ENCODE measurements around the gene ITGB6.

ITGB6 gene

DNA sequence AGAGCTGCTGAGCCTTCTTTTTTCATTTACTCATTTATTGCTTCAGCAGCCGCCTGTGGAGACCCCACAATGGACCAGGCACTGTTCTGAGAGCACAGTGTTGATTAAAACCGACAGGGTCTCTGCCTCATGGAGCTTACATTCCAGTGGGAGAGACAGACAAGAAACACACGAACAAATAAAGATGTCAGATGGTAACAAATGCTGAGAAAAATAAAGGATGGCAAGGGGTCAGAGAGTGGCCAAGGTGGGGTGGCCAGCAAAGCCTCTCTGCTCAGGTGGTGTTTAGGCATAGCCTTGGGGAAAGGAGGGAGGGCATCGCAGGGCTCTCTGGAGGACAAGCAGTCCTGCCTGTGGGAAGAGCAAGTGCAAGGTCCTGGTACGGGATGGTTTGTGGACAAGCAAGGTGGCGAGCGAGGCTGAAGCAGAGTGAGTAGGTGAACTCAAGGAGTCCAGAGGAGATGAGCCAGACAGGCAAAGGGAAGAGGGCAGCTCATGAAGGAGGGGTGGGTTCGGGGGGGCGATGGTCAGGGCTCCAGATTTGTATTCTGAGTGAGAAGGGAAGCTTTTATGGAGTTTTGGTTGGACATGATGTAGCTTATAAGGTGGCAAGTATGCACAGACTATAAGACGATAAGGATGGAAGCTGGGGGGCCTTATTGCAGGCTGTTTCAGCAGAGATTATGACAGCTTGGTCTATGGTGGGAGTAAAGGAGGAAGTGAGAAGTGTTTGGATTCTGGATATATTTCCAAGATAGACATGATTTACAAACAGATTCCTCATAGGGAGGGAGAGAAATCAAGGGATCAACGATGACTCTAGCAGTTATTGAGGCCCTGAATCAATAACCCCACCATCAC is 8.8 kb upstream of the ITGB6 start:
- no peak for TF ChIP-seq ZFX (IDR thresholded peaks at IDR 0.05; ENCODE audit: borderline replicate concordance)
- TF ChIP-seq, protein P1, sequence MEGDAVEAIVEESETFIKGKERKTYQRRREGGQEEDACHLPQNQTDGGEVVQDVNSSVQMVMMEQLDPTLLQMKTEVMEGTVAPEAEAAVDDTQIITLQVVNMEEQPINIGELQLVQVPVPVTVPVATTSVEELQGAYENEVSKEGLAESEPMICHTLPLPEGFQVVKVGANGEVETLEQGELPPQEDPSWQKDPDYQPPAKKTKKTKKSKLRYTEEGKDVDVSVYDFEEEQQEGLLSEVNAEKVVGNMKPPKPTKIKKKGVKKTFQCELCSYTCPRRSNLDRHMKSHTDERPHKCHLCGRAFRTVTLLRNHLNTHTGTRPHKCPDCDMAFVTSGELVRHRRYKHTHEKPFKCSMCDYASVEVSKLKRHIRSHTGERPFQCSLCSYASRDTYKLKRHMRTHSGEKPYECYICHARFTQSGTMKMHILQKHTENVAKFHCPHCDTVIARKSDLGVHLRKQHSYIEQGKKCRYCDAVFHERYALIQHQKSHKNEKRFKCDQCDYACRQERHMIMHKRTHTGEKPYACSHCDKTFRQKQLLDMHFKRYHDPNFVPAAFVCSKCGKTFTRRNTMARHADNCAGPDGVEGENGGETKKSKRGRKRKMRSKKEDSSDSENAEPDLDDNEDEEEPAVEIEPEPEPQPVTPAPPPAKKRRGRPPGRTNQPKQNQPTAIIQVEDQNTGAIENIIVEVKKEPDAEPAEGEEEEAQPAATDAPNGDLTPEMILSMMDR (IDR thresholded peaks at IDR 0.05) = no peak
- H3K27ac ChIP-seq = no peak overlapping the region

DNA sequence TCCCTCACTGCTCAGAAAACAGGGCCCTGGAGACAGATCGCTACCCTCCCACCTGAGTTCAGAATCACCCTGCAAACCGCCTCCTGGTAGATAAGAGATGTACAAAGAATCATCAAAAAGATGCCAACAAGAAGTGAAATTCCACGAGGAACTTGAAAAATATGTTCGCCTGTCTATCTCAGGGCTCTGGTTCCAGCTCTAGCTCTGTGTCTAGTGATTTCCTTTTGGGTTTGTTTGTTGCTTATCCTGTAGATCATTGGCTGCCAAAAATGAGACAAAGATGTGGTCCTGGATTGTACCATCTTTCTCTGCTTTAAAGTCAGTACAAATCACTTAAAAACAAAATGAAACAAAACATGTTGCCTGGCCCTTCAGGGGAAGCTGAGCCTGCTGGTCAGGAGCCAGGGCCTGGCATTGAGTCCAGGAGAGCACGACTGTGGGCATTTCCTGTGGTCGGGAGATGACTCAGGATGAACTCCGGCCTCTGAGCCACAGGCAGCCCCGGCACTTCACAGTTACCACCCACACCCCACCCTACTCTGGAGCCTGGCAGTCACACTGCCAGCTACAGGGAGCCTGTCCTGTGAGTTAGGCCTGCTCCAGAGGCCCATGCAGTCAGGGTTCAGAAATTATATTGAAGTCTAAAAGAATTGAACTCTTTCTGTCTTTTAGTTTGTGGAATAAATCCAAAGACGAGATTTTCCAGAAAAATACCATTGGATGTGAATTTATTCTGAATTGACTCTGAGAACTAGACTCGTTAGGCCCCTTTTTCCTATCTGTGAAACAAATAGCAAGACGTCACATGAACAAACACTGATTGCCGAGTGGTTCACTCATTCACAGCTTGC is 8.0 kb upstream of the ITGB6 start:
- H3K27ac ChIP-seq = no peak overlapping the region
- TF ChIP-seq ZFX (IDR thresholded peaks at IDR 0.05; ENCODE audit: borderline replicate concordance) = no peak
- TF ChIP-seq, protein P1 (IDR thresholded peaks at IDR 0.05) = no peak

DNA sequence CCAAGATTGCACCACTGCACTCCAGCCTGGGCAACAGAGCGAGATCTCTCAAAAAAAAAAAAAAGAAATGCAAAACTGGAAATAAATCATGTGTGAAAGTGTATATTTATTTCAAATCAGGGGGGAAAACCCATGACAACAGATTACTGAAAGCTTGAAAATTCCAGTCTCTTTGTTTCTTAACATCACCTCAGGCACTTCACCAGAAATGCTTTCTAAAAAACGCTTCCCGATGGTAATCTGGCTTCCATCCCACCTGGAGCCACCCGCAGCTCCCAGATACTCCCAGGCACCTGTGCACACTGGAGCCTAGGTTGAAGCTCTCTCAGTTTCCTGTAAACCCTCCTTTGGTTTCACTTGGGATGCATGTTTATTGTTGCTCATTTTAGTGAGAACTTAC is 7.2 kb upstream of the ITGB6 start:
- no peak overlapping the region for H3K27ac ChIP-seq

DNA sequence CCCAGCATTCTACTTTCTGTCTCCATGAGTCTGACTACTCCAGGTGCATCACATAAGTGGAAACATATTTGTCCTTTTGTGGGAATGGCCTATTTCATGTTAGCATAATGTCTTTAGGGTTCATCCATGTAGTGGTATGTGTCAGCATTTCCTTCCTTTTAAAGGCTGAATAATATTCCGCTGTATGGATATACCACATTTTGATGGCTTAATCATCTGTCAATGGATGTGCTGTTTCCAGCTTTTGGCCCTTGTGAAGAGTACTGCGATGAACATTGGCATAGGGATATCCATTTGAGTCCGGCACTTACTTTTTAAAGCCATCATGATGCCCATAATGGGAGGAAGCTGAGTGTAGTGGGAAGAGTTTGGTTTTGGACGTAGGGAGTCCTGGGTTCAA is 6.4 kb upstream of the ITGB6 start:
- no peak overlapping the region for H3K27ac ChIP-seq
- TF ChIP-seq ZFX (IDR thresholded peaks at IDR 0.05; ENCODE audit: borderline replicate concordance) = no peak
- TF ChIP-seq, protein P1 (IDR thresholded peaks at IDR 0.05) = no peak

More for the DNA sequence above, 7.2 kb upstream of the ITGB6 start:
- no peak for TF ChIP-seq ZFX (IDR thresholded peaks at IDR 0.05; ENCODE audit: borderline replicate concordance)
- TF ChIP-seq, protein P1 (IDR thresholded peaks at IDR 0.05) = no peak

DNA sequence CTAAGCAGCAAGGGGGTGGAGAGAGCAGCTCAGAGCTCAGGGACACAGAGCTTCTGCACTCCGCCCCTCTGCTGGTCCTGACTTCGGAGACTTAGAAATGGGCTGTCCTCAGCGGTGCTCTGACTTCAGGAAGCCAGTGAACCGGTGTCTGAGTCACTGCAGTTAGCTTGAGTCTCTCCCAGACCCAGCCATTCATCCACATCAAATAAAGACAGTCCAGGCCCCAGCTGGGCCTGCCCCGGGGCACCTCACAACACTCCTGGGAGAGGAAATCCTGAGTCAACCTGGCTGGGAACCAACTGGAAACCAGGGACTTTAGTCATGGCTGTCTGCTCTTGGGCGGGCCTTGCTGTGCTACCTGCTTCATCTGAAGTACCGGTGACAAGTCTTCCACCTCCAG is 5.4 kb upstream of the ITGB6 start:
- H3K27ac ChIP-seq = no peak overlapping the region

DNA sequence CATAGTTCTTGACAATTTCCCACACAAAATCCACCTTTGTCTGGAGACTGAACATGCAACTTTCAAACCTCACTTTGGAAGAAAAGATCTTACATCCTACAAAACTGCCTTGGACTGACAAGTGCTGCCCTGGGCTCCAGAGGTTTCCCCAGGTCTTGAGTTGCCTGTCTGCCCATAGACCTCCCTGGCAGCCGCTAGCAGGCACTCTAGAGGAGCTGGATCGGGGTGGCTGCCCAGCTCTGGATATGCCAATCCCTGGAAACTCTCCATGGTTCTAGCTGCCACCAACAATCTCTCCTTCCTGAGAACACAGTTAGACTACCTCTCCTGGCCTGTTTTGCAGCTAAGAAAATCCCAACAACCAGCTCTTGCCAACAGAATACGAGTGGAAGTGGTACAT is 3.4 kb upstream of the ITGB6 start:
- TF ChIP-seq, protein P1 (IDR thresholded peaks at IDR 0.05) = no peak
- TF ChIP-seq ZFX (IDR thresholded peaks at IDR 0.05; ENCODE audit: borderline replicate concordance) = no peak
- H3K27ac ChIP-seq = no peak overlapping the region

More for the DNA sequence above, 5.4 kb upstream of the ITGB6 start:
- no peak for TF ChIP-seq ZFX (IDR thresholded peaks at IDR 0.05; ENCODE audit: borderline replicate concordance)
- TF ChIP-seq, protein P1 (IDR thresholded peaks at IDR 0.05) = no peak
